ENCODE data around the gene KRT77.

GRCh38 chr12:52728374-52728773 lies 25.1 kb upstream of the KRT77 start:
- TF ChIP-seq, protein P1, sequence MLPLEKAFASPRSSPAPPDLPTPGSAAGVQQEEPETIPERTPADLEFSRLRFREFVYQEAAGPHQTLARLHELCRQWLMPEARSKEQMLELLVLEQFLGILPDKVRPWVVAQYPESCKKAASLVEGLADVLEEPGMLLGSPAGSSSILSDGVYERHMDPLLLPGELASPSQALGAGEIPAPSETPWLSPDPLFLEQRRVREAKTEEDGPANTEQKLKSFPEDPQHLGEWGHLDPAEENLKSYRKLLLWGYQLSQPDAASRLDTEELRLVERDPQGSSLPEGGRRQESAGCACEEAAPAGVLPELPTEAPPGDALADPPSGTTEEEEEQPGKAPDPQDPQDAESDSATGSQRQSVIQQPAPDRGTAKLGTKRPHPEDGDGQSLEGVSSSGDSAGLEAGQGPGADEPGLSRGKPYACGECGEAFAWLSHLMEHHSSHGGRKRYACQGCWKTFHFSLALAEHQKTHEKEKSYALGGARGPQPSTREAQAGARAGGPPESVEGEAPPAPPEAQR (tag by site-specific recombination; IDR thresholded peaks at IDR 0.05) = no peak
- no peak for TF ChIP-seq ZNF19 (tag by site-specific recombination; IDR thresholded peaks at IDR 0.05; ENCODE audit: low read depth)
- no peak for TF ChIP-seq CTCF (tag by site-specific recombination; IDR thresholded peaks at IDR 0.05)
- TF ChIP-seq ZNF501 (tag by site-specific recombination; IDR thresholded peaks at IDR 0.05) = no peak

Data from HEK293 (cell line).